GM19025 (cell line): Measurements from ENCODE around the gene ADAP1.

ENCODE experiments used
- ATAC-seq: cut with Tn5 transposase; IDR thresholded peaks from one replicate; pipeline ENCODE4 v1.9.1; 2021; ENCODE audit warnings: mild to moderate bottlenecking, low read depth, moderate library complexity; ENCODE audit not compliant: unreplicated experiment

The ADAP1 gene

GRCh38 chr7:988963-989529 is 34.6 kb upstream of the ADAP1 start:
- ATAC-seq: no peak

- ATAC-seq: no peak
Observed at GRCh38 chr7:988426-988911, 34.0 kb upstream of the ADAP1 start.

DNA sequence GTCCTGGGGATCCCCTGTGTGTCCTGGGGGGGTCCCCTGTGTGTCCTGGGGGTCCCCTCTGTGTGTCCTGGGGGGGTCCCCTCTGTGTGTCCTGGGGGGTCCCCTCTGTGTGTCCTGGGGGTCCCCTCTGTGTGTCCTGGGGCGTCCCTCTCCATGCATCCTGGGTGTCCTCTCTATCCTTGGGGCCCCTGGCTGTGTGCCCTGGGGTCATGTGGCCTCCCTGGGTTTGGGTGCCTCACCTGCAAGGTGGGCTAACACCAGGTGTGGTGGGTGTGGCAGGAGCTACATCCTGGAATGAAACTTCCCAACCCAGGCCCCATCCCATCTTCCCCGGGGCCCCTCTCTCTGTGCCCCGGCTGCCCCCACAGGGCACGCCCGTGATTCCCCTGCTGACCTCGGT is 33.4 kb upstream of the ADAP1 start:
- ATAC-seq: no peak

GRCh38 chr7:986766-987751 is 32.6 kb upstream of the ADAP1 start:
- no peak for ATAC-seq

- ATAC-seq: no peak
Observed at GRCh38 chr7:985915-986741, 31.6 kb upstream of the ADAP1 start.

DNA sequence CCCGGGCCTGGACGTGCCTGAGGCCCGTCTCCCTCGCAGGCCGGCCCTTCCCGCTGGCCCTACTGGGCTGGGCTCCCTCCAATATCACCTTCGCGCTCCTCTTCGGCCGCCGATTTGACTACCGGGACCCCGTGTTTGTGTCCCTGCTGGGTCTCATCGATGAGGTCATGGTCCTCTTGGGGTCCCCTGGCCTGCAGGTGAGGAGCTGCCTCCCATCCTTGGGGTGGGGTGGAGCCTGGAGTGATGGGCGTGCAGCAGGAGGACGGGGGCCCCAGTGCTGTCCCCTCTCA is 30.6 kb upstream of the ADAP1 start:
- ATAC-seq: no peak

GRCh38 chr7:984361-985126 is 30.1 kb upstream of the ADAP1 start:
- no peak for ATAC-seq

GRCh38 chr7:983616-984071 is 29.2 kb upstream of the ADAP1 start:
- no peak for ATAC-seq

DNA sequence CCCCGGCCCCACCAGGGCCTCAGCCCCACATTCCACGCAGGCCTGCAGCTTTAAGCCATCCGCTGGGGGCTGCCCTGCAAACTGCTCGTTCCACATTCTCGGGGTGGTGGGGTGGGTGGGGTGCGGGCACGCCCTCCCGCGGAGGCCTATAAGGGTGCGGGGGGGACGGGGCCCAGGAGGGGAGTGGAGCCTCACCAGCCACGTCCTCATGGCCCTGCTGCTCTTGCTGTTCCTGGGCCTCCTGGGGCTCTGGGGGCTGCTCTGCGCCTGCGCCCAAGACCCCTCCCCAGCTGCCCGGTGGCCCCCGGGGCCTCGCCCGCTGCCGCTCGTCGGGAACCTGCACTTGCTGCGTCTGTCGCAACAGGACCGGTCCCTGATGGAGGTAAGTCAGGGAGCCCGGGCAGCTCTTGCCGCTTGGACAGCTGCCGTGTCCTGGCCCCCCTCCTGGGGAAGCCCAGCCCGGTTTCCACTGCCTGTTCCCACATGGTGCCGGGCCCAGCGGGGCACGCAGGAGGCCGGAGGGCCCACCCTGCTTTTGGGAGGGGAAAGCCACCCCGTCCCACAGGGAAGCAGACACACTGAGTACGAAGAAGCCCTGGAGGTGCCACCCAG is 28.6 kb upstream of the ADAP1 start, which contains the start of gene CYP2W1:
CYP2W1 (plus strand) TSS at position 178 of the 612 bp plus-strand sequence; CDS start at position 209, 31 bp downstream.
- ATAC-seq: no peak

- ATAC-seq: no peak
Observed at GRCh38 chr7:982511-983003, 28.1 kb upstream of the ADAP1 start.

DNA sequence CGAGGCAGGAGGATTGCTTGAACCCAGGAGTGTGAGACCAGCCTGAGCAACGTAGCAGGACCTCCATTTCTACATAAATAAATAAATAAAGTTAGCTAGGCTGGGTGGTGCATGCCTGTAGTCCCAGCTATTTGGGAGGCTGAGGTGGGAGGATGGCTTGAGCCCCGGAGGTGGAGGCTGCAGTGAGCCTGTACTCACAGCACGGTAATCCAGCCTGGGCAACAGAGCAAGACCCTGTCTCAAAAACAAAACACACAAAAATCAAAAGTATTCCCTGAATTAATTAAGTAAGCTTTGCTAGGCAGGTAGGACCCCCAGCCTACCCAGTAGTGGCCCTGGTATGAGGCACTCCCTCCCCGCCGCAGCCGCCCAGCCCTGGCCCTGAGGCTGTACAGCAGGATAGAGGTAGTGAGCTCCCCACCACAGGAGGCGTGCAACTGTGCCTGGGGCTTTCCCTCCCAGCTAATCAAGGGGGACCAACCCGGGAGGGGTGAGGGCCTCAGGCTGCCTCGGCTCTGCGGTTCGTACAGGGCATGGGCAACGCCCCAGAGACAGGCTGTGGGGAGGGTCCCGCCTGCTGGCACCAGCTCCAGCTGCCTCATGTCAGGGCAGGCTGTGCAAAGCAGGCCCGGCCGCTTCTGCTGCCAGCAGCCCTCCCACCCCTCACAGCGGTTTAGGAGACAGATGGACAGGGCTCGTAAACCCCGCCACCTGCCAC is 27.5 kb upstream of the ADAP1 start:
- ATAC-seq: no peak

GRCh38 chr7:979886-980571 is 25.5 kb upstream of the ADAP1 start:
- ATAC-seq: no peak

- no peak for ATAC-seq
Observed at GRCh38 chr7:979151-979550, 24.7 kb upstream of the ADAP1 start.

- no peak for ATAC-seq
Observed at GRCh38 chr7:978416-979091, 24.1 kb upstream of the ADAP1 start.

DNA sequence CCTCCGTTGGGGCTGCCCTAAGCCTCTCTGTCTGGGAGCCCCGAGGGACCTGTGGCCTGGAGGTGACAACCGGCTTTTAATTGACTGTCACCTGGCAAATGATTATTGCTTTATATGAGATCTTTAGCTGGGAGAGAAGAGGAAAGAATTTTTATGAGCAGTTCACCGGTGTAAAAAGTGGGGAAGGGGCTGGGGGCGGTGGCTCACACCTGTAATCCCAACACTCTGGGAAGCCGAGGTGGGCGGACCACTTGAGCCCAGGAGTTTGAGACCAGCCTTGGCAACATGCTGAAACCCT is 23.5 kb upstream of the ADAP1 start:
- no peak for ATAC-seq

- peak; percentile 45 for ATAC-seq
Observed at GRCh38 chr7:977326-978048, 23.0 kb upstream of the ADAP1 start.

- ATAC-seq: no peak
Observed at GRCh38 chr7:976901-977325, 22.4 kb upstream of the ADAP1 start.
